ENCODE measurements around the gene CENATAC.
"Not testable (repeated sequence)": the region's sequence is repeated elsewhere in the genome, so short reads cannot be mapped to it uniquely, and the experiment has no call there.

The CENATAC gene

GRCh38 chr11:119026970-119027369 is 29.0 kb downstream of the CENATAC start:
- DNase-seq (ENCODE audit: low spot score), result no peak

- DNase-seq (ENCODE audit: low spot score), result no peak
These were observed 29.8 kb downstream of the CENATAC start for GRCh38 chr11:119027561-119028345.

- no peak for DNase-seq (ENCODE audit: low spot score)
These were observed 30.6 kb downstream of the CENATAC start for GRCh38 chr11:119028346-119029068.

- no peak for DNase-seq (ENCODE audit: low spot score)
These were observed 31.1 kb downstream of the CENATAC start for GRCh38 chr11:119029069-119029339.

GRCh38 chr11:119029340-119030028 is 31.5 kb downstream of the CENATAC start:
- DNase-seq (ENCODE audit: low spot score), result peak; percentile 67

GRCh38 chr11:119030029-119030328 is 32.0 kb downstream of the CENATAC start:
- DNase-seq (ENCODE audit: low spot score), result no peak

GRCh38 chr11:119030329-119031047 is 32.5 kb downstream of the CENATAC start, which contains the start of gene SLC37A4:
TSS of gene SLC37A4 (minus strand) at chr11:119030877.
- peak; percentile 87 for DNase-seq (ENCODE audit: low spot score)

GRCh38 chr11:119031912-119032280 is 34.0 kb downstream of the CENATAC start:
- no peak for DNase-seq (ENCODE audit: low spot score)

GRCh38 chr11:119033421-119033820 is 35.5 kb downstream of the CENATAC start:
- not testable (repeated sequence) for DNase-seq (ENCODE audit: low spot score)

GRCh38 chr11:119034813-119035212 is 36.9 kb downstream of the CENATAC start:
- DNase-seq (ENCODE audit: low spot score), result no peak

GRCh38 chr11:119038884-119039283 is 40.9 kb downstream of the CENATAC start:
- DNase-seq (ENCODE audit: low spot score), result no peak

- not testable (repeated sequence) for DNase-seq (ENCODE audit: low spot score)
These were observed 41.5 kb downstream of the CENATAC start for GRCh38 chr11:119039471-119039870.

- DNase-seq (ENCODE audit: low spot score), result no peak
These were observed 44.0 kb downstream of the CENATAC start for GRCh38 chr11:119041821-119042514.

GRCh38 chr11:119042927-119043326 is 45.0 kb downstream of the CENATAC start:
- DNase-seq (ENCODE audit: low spot score), result no peak

- DNase-seq (ENCODE audit: low spot score), result no peak
These were observed 46.8 kb downstream of the CENATAC start for GRCh38 chr11:119044708-119045107.

GRCh38 chr11:119046489-119046888 is 48.6 kb downstream of the CENATAC start:
- DNase-seq (ENCODE audit: low spot score), result no peak

- no peak for DNase-seq (ENCODE audit: low spot score)
These were observed 49.3 kb downstream of the CENATAC start for GRCh38 chr11:119047205-119047604.

GRCh38 chr11:119048644-119049043 is 50.7 kb downstream of the CENATAC start:
- no peak for DNase-seq (ENCODE audit: low spot score)

GRCh38 chr11:119049081-119049480 is 51.1 kb downstream of the CENATAC start:
- DNase-seq (ENCODE audit: low spot score), result no peak

GRCh38 chr11:119051440-119052162 is 53.7 kb downstream of the CENATAC start:
- no peak for DNase-seq (ENCODE audit: low spot score)

GRCh38 chr11:119052163-119052814 is 54.4 kb downstream of the CENATAC start:
- no peak for DNase-seq (ENCODE audit: low spot score)

Data from HuH-7.5 (cell line).